ENCODE measurements around the gene DGKQ. TPM values are rescaled to one million over a fixed set of nuclear protein-coding genes. Genes with fewer than 3 reads are reported as not detected.

DGKQ gene
- total and polyA plus RNA-seq, 2 of the 8 experiments (the other 6 are each of a cell fraction or from before 2014, with no cell fraction given), result 7.3 to 9.7 TPM

DNA sequence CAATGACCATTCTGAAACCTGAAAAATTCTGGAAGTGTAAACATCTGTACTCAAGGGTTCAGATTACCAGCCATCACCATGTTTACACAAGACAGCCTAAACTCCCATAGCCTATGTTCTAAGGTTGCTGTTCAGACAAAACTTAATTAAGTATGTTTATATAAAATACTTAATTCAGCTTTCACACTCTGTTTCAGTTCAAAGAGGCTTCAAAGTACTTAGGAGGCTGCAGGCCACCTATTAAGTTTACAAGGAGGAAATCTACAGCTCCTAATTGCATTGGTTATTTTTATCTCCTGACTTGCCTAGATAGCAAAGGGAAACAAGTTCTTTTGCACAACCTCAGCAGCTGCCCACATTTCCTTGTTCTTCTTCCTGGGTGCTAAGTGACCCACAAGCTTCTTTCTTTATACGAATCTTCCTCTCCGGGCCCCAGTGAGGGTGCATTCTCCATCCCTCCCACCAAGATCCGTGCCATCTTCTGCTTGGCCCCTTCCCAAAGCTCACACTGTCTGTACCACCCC, 43.3 kb downstream of the DGKQ start (continued):
- TF ChIP-seq RXRA (IDR thresholded peaks at IDR 0.05; ENCODE audit: insufficient read depth, low read depth, low read length) (no peak), CHD1 (IDR thresholded peaks at IDR 0.05; ENCODE audit: low read depth, low read length) (no peak), CTBP2 (IDR thresholded peaks at IDR 0.05; ENCODE audit: borderline replicate concordance, insufficient read depth, insufficient read length, low read length) (no peak), CBX5 (IDR thresholded peaks at IDR 0.05; ENCODE audit: low read depth, low read length) (no peak), SIX5 (IDR thresholded peaks at IDR 0.05; ENCODE audit: low read depth, low read length) (no peak), CTCF (IDR thresholded peaks at IDR 0.05; ENCODE audit: control extremely low read depth in 1 of 3, insufficient read depth in 1 of 3, low read depth in 1 of 3, low read length in 3 of 3) (no peak)
- TF ChIP-seq, protein P1, sequence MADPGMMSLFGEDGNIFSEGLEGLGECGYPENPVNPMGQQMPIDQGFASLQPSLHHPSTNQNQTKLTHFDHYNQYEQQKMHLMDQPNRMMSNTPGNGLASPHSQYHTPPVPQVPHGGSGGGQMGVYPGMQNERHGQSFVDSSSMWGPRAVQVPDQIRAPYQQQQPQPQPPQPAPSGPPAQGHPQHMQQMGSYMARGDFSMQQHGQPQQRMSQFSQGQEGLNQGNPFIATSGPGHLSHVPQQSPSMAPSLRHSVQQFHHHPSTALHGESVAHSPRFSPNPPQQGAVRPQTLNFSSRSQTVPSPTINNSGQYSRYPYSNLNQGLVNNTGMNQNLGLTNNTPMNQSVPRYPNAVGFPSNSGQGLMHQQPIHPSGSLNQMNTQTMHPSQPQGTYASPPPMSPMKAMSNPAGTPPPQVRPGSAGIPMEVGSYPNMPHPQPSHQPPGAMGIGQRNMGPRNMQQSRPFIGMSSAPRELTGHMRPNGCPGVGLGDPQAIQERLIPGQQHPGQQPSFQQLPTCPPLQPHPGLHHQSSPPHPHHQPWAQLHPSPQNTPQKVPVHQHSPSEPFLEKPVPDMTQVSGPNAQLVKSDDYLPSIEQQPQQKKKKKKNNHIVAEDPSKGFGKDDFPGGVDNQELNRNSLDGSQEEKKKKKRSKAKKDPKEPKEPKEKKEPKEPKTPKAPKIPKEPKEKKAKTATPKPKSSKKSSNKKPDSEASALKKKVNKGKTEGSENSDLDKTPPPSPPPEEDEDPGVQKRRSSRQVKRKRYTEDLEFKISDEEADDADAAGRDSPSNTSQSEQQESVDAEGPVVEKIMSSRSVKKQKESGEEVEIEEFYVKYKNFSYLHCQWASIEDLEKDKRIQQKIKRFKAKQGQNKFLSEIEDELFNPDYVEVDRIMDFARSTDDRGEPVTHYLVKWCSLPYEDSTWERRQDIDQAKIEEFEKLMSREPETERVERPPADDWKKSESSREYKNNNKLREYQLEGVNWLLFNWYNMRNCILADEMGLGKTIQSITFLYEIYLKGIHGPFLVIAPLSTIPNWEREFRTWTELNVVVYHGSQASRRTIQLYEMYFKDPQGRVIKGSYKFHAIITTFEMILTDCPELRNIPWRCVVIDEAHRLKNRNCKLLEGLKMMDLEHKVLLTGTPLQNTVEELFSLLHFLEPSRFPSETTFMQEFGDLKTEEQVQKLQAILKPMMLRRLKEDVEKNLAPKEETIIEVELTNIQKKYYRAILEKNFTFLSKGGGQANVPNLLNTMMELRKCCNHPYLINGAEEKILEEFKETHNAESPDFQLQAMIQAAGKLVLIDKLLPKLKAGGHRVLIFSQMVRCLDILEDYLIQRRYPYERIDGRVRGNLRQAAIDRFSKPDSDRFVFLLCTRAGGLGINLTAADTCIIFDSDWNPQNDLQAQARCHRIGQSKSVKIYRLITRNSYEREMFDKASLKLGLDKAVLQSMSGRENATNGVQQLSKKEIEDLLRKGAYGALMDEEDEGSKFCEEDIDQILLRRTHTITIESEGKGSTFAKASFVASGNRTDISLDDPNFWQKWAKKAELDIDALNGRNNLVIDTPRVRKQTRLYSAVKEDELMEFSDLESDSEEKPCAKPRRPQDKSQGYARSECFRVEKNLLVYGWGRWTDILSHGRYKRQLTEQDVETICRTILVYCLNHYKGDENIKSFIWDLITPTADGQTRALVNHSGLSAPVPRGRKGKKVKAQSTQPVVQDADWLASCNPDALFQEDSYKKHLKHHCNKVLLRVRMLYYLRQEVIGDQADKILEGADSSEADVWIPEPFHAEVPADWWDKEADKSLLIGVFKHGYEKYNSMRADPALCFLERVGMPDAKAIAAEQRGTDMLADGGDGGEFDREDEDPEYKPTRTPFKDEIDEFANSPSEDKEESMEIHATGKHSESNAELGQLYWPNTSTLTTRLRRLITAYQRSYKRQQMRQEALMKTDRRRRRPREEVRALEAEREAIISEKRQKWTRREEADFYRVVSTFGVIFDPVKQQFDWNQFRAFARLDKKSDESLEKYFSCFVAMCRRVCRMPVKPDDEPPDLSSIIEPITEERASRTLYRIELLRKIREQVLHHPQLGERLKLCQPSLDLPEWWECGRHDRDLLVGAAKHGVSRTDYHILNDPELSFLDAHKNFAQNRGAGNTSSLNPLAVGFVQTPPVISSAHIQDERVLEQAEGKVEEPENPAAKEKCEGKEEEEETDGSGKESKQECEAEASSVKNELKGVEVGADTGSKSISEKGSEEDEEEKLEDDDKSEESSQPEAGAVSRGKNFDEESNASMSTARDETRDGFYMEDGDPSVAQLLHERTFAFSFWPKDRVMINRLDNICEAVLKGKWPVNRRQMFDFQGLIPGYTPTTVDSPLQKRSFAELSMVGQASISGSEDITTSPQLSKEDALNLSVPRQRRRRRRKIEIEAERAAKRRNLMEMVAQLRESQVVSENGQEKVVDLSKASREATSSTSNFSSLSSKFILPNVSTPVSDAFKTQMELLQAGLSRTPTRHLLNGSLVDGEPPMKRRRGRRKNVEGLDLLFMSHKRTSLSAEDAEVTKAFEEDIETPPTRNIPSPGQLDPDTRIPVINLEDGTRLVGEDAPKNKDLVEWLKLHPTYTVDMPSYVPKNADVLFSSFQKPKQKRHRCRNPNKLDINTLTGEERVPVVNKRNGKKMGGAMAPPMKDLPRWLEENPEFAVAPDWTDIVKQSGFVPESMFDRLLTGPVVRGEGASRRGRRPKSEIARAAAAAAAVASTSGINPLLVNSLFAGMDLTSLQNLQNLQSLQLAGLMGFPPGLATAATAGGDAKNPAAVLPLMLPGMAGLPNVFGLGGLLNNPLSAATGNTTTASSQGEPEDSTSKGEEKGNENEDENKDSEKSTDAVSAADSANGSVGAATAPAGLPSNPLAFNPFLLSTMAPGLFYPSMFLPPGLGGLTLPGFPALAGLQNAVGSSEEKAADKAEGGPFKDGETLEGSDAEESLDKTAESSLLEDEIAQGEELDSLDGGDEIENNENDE (IDR thresholded peaks at IDR 0.05; ENCODE audit: insufficient replicate concordance, low read length), result no peak

All from H1 (cell line).